ENCODE results near the gene ZFP30. TPM values are rescaled to one million over a fixed set of nuclear protein-coding genes. Genes with fewer than 3 reads are reported as not detected.

Gene ZFP30
- total RNA-seq, result 18.9 and 22.7 TPM in 2 replicates

DNA sequence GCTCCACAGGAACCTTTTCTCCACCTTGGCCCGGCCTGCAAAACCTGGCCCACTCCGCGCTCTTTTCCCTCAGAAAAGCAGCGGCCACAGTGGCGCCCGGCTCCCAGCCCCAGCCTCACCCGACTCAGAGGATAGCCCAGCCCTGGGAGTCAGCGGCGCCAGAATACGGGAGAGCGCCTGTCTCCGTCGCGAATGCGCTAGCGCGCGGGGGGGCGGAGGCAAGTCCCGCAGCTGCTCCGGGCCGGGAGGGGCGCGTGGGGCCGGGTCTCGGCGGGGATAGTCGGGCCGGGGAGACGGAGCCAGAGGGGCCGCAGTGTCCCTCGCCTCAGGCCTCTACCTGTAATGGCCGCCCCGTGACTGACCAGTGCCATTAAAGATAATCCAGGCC, at the start of gene ZFP30:
TSS of gene ZFP30 (minus strand) at position 165 of the 388 bp plus-strand sequence. CDS start 7,643 bp downstream, outside the sequence.

DNA sequence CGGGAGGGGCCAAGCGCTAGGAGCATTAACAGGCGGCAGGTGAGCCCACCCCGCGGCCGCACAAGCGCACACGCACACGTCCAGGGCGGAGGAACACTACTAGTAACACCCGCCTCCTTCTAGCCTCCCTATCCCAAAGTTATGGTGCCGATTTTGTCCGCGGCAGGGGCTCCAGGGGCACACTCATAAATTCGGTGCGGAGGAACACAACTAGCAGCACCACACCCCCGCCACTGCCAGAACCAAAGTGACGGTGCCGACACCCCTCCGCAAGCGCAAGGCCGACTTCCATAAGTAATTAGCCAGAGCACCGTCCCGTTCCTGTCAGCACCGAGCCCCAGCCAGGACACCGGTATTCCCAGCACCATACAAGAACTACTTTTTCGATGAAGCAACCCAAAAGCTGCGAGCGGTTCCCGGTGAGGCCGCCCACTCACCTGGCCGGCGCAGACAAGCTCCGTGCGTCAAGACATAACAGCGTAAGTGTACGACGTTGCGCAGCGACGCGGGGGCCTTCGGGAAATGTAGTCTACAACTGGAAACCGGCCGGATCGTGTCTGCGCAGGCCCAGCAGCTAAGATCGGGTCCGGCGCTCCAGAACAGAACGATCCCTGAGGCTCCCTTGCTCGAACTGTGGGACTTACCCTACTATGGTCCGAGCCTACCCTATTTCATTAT, 60.8 kb downstream of the ZFP30 start, which contains the start of the genes ZNF540 and ZNF571:
TSS of gene ZNF540 (plus strand) at position 573 of the 678 bp plus-strand sequence. CDS start 3,572 bp downstream, outside the sequence.
TSS of gene ZNF571 (minus strand) at position 489 of the 678 bp plus-strand sequence. CDS start 8,116 bp downstream, outside the sequence.

Small RNAs within 50 kb of the gene (small RNA-seq; reads per million reads assigned to genes)
- not detected for gene SELENOKP1

Other genes with a start within 250 kb of the ZFP30 start
- 7.6 and 8.6 TPM in 2 replicates for gene ZNF569, start 188.0 kb downstream of the ZFP30 start, total RNA-seq
- 12.3 and 14.3 TPM in 2 replicates for gene ZNF570, start 186.1 kb downstream of the ZFP30 start, total RNA-seq
- 4.7 and 6.3 TPM in 2 replicates for gene ZNF793, start 148.5 kb downstream of the ZFP30 start, total RNA-seq
- 5.2 and 5.6 TPM in 2 replicates for gene ZNF571, start 60.7 kb downstream of the ZFP30 start, total RNA-seq
- gene ZNF540, start 60.6 kb downstream of the ZFP30 start, total RNA-seq, result 1.2 and 1.4 TPM in 2 replicates
- gene ZNF607, start 64.3 kb upstream of the ZFP30 start, total RNA-seq, result 4.3 and 6.8 TPM in 2 replicates
- 9.4 and 14.2 TPM in 2 replicates for gene ZNF573, start 124.1 kb upstream of the ZFP30 start, total RNA-seq